GM19328 (cell line): ENCODE results near the gene L3MBTL2.

ENCODE experiments used
- ATAC-seq: cut with Tn5 transposase; IDR thresholded peaks from one replicate; pipeline ENCODE4 v1.9.1; 2021; ENCODE audit warnings: mild to moderate bottlenecking, moderate library complexity; ENCODE audit not compliant: unreplicated experiment

Gene L3MBTL2

DNA sequence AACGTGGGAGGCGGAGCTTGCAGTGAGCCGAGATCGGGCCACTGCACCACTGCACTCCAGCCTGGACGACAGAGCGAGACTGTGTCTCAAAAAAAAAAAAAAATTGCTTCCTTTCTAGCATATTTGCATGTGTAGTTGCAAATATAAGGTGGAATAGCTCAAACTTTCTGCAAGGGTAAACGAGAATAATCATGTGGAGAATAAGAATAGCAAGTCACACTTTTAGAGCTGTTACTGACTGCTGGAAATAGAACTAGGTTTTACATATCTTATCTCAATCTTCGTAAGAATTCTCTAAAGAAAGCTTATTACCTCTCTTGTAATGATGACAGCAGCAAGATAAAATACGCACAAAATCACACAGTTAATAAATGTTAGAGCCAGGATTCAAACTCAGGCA is 1.6 kb downstream of the L3MBTL2 start:
- no peak for ATAC-seq

DNA sequence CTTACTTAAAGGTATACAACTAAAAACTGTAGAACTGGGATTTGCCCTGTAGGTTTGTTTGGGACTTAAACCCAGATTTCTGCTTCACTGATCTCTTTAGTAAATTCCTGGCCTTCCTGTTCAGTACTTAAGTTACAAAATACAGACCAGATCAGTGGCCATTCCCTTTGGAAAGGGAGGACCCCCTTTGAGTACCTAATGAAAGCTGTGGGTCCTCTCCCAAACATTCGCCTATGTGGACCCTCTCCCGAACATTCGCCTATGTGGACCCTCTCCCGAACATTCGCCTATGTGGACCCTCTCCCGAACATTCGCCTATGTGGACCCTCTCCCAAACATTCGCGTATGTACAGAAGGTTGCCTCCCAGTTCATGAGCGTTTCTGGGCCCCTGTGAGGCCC is 10.3 kb downstream of the L3MBTL2 start:
- no peak for ATAC-seq

DNA sequence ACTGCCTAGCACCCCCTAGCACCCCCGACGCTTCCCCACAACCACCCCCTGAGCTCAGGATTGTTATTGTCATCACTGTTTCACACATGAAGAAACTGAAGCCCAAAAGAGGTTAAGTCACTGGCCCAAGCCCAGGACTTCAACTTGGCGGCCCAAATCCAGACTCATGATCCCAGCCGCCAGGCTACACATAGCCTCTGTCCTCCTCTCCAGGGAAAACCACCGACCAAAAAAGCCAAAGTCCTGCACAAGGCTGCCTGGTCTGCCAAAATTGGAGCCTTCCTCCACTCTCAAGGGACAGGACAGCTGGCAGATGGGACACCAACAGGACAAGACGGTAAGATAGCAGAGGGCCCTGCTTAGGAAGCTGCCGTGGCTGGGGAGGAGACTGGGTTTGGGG is 10.8 kb downstream of the L3MBTL2 start:
- ATAC-seq = no peak

DNA sequence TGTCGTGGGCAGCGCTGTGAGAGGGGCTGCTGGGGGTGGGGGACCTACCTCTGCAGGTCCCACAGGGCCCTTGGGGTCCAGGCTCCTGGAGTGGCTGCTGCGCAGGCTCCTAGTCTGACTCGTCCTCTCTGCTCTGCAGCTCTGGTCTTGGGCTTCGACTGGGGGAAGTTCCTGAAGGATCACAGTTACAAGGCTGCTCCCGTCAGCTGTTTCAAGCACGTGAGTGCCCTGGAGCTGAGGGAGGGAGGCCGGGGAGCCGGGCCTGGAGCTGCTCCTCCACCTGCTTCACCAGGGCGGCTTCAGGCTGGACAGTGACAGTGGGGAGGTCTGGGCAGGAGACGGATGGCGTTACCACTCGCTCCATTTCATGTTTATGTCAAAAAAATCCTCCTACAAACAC is 11.9 kb downstream of the L3MBTL2 start:
- no peak for ATAC-seq

DNA sequence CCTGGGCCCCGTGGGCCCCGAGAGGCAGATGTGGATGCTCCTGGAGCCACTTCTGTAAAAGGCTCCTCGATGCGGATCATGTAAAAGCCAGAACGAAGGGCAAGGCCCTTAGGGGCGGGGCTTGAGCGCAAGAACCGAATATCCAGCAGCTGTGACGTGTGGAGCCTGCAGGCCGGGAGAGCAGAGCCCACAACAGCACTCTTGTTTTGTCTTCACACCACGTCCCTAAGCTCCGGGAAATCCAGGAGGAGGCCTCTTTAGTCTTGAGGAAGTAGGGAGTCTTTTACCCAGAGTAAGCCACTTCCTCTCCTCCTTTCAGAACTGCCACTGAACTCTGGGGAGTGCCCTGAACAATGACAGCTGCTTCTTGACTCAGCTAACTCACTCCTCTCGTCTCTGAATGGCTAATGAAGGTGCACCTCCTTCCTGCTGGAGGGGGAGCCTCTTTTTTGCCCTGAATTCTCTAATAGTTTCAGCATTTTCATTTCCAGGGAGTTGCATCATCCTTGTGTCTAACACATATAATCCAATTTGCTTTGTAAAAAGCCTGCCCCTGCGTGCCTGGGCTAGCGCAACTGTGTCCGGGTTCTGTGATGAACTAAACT is 12.5 kb downstream of the L3MBTL2 start:
- no peak for ATAC-seq

DNA sequence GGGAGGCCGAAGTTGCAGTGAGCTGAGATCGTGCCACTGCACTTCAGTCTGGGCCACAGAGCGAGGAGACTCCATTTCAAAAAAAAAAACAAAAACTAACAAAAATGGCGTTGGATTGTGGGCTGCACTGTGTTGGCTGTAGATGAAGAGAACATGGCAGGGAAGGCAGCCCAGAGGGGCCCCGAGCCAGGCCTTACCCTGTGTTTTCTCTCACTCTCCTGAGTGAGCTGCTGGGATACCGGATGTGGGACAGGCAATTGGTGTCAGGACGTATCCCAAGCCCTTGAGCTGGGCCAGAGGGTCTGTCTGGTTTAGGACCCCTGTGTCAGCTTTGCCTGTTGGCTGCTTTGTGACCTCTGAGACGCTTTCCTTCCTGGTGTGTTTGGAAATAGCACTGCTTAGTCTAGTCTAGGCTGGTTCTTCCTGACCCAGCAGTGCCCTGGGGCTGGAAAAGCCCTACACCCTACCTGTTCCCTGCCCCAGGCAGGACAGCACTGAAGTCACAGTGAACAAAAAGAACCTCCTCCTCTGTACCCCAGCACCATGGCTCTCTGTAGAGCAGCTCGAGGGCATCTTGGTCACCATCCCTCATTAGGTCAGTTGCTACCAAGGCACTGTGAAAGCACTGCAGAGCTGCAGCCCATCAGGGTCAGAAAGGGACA is 17.9 kb downstream of the L3MBTL2 start:
- ATAC-seq = no peak

DNA sequence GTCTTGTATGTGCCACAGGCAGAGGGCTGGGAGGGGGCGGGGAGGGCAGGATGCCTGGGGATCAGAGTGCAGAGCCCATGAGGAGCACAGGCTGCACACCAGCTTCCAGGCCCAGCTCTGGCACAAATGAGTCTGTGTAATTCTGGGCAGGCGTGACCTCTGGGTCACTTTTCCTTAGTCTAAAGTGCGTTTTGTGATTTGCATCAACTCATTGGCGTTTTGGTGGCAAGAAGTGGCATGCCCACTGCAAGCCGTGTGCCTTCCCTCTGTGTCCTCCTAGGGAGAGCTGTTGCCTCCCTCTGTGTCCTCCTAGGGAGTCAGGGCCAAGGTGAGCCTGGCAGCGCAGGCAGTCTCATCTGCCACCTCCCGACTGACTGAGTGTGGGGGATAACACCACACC is 18.4 kb downstream of the L3MBTL2 start:
- no peak for ATAC-seq

DNA sequence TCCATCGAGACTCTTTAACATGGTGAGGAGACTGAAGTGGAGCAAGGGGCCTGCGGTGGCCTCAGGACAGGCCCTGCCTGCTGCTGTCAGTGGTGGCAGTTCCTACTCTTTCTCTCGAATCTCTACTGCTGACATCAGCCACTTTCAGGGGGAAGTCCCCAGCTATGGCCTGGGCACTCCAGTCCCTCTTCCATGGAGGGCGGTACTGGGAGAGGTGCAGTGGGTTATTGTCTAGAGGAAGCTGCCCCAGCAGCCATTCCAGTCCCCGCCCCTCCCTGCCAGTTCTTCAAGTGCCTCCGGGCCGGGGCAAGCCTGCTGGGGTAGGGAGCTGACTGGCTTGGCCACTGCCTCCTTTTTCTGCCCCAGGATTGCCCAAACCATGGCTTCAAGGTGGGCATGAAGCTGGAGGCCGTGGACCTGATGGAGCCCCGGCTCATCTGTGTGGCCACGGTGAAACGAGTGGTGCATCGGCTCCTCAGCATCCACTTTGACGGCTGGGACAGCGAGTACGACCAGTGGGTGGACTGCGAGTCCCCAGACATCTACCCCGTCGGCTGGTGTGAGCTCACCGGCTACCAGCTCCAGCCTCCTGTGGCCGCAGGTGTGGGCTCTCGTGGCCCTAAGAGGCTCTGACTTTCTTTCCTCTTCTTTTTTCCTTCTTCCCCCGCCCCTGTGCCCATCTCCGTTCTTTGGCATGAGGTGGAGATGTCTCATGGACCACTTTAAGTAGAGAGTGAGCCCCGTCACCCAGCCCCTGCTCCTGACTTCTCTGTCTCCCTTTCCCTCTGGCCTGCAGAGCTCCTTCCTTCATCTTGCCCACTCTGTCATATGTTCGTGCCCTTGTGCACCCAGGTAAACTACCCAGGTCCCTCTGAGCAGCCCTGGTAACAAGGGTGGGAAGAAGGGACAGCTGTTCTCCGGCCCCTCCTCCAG is 21.9 kb downstream of the L3MBTL2 start:
- ATAC-seq = no peak

DNA sequence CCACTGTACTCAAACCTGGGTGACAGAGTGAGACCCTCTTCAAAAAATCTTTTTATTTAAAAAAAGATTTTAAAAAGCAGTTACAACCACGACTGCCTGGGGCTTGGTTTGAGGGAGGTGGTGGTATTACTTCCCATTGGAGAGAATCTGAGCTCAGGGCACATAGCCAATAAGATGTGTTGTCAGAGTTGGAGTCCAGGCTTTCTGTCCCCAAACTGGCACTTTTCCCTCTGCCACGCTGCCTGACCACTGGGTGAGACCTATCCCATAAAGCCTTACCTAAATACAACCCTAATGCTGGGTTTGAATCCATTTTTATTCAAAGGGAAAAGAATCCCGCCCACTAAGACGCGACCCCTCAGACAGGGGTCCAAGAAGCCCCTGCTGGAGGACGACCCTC is 24.1 kb downstream of the L3MBTL2 start:
- no peak for ATAC-seq

DNA sequence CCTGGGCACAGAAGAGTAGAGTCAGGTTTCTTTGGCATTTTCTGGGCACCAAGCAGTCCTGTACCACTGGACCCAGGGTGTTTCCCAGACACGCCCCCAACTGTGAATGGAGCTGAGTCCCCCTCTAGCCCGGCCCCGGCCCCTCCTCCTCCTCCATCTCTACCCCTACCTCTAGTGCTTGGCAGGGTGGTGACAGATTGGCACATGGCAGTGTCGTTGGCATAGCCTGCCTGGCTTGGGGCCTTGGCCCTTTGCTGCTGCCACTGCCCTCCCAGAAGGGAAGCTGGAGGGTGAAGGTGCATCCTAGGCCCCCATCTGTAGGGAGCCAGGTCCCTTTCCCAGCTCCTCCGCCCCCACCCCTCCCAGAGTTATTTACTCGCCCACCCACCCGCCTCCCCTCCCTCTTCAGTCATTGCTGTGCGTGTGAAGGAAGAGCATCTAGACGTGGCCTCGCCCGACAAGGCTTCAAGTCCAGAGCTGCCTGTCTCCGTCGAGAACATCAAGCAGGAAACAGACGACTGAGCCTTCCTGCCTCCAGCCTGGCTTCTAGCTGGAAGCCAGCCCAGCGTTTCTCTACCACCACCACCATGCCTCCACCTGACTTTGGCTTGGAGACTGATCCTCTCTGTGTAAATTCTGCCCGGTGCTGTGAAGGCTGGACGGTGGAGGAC is 24.8 kb downstream of the L3MBTL2 start:
- no peak for ATAC-seq

DNA sequence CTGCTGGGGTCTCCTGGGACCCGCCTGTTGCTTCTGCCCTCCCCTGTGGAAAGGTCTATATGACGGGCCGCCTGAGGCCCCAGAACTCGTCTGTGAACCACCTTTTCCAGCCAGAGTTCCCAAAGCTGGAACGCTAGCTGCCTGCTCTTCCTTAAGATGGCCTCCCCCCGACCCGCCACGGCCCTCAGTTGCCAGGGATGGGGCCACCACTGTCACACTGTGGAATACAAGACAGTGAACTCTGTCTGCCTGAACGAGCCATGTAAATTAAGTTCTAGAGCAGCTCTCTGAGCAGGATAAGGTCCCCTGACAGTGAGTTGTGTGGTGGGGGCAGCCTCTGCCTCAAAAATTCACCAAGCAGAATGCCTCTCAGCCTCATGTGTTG is 25.3 kb downstream of the L3MBTL2 start:
- no peak for ATAC-seq

DNA sequence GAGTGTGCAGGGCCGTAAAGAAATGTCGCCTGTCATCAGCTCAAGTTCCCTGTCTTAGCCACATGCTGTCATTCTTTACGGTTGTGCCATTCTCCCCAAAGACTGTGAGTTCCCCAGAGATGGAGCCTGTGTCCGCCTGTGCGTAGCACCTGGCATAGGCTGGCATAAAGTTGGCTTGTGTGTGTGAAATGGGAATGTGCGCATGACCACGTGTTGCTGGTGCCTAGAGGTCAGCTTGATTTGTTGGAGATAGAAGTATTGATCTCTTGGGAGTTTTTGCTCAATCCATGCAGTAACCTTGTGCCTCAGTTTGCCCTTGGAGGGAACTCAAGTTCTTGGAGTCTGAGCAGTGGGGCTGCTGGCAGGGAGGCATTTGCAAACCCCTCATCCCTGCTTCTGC is 26.3 kb downstream of the L3MBTL2 start:
- no peak for ATAC-seq

DNA sequence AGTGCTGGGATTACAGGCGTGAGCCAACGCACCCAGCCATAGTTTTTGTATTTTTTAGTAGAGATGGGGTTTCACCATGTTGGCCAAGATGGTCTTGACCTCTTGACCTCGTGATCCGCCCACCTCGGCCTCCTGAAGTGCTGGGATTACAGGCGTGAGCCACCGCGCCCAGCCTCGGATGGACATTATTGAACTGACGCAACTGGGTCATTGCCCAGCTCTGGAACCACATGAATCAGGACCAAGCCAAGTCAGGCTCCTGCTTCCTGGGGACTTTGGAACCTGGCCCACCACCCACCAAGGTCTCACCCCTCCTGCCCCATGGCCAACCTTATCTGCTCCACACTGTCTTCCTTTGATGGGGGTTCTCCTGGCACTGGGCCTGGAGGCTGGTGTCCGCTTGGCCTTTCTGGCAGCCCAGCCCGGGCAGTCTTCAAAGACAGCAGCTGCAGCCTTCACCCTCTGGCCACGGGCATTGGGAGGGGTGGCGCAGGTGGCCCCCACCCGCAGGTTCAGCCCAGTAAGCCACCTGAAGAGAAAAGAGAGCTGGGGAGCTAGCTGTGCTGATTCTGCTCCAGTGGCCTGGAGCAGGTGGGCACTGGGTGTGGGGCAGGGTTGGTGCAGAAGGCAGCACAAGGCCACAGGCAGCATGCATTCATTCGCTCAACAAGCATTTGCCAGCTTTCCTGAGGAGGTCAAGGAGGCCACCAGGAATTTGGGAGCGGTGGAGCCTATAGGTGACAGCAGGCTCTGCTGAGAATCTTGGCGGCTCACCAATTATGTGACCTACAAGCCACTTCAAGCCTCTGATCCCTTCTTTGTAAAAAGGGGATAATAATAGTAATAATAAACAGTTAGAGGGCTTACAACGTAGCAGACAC is 29.9 kb downstream of the L3MBTL2 start:
- ATAC-seq = no peak

DNA sequence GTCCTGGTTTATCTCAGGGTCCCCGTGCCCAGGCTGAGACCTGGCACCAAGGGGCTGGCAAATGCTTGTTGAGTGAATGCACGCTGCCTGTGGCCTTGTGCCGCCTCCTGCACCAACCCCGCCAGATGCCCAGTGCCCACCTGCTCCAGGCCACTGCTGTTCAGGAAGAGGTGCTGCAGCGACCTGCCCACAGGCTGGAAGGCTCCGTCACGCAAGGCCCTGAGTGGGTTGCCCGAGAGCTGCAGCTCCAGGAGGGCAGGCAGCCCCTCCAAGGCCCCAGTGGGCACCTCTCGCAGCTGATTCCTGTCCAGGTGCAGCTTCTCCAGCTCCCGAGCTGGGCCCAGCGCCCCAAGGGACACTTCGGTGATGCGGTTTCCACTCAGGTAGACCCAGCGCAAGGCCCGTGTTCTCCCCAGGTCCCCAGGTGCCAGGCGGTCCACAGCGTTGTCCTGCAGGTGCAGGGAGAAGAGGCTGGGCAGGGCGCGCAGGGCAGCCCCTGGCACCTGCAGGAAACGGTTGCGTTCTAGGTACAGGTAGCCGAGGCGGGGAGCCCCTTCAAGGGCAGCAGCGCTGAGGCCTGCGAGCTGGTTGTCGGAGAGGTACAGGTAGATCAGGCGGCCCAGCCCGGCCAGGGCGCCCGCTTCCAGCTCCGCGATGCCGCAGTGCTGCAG is 32.1 kb downstream of the L3MBTL2 start:
- no peak for ATAC-seq

DNA sequence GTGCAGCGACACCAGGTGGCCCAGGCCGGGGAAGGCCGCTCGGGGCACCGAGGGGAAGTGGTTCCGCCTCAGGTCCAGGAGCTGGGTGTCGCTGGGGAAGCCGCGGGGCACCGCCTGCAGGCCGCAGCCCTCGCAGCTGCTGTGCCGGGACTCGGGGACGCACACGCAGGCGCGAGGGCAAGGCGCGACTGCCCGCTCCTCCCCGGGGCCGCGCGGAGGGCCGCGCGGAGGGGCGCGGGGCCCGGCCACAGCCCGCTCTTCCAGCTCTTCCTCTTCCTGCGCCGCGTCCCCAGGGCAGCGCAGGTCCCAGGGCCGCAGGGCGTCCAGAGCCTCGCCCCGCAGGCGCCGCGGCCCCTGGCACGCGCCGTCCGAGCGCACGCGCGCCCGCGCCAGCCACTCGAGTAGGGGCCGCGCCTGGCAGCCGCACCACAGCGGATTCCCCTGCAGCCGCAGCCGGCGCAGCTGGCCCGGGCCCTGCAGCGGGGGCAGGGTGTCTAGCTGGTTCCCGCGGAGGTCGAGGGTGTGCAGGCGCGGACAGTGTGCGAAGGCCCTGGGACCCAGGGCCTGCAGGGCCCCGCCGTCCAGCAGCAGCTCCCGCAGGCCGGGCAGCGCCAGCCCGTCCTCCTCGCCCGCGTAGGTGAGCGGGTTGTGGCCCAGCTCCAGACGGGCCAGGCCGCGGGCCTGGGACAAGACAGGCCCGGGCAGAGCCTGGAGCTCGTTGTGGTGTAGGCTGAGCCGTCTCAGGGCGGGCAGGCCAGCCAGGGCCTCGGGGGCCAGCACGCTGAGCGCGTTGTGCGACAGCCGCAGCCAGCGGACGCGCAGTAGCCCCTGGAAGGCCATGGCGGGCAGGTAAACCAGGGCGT is 32.8 kb downstream of the L3MBTL2 start:
- peak; percentile 71 for ATAC-seq

DNA sequence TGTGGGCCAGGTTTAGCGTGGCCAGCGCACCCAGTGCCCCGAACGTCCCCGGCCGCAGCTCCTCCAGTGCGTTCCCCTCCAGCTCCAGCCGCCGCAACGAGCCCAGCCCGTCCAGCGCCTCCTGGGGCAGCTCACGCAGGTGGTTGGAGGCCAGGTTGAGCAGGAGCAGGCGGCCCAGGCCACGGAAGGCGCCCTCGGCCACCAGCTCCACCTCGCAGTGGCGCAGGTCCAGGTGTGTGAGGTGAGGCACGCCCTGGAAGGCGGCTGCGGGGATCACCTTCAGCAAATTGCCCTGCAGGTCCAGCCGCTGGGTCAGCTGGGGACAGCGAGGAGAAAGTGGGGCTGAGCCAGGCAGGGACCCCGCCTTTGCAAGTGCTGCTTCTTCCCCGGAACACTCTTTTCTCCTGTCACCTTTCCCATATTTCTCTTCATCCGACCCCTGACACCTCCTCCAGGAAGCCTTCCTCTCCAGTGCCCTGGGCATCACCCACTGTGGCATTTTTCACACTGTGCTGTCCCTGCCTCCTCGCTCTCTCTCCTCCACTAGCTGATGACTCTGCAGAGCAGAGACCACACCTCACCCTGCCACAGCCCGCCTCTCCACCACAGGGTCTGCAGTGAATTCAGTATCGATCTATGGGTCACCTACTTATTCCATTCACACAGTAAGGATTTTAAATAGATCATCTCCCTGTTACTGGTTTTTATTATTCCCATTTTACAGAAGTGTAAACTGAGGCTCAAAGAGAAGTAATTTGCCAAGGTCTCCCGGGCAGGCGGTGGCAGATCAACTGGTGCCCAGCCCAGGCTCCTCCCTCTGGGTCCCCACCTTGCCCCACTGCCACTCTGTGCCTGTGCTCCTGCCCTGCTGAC is 33.7 kb downstream of the L3MBTL2 start:
- no peak for ATAC-seq

DNA sequence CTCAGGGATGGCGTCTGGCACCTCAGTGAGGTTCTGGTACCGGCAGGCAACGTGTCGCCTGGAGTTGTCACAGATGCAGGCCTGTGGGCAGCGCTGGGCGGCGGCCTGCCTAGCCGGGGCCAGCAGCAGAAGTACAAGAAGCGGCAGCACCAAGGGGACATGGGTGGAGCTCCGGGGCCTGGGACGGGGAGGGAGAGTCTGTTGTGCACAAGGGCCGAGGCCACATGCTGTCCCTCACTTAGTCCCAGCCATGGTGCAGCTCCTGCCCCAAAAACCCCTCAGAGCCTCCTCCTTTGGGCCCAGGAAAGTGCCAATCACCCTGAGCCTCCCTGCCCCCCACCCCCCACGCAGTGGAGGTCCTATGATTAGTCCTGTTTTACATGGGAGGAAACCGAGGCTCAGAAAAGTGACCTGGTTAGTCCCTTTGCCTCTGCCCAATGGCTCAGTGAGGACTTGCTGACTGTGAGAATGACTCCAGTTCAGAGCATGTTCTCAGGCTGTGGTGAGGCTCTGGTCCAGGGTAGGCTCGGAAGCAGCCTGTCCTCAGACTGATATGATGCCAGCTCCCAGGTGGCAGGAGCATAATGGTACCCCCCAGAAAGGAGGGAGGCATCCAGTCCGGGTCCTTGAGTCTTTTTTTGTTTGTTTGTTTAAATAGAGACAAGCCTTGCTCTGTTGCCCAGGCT is 34.5 kb downstream of the L3MBTL2 start:
- no peak for ATAC-seq
